Myocyte (in vitro differentiated cells): Measurements from ENCODE around the gene FAM120A. TPM values are rescaled to one million over a fixed set of nuclear protein-coding genes. Genes with fewer than 3 reads are reported as not detected.

Experiments
- DNase-seq: peaks from one replicate; pipeline ENCODE4 v3.0.0-alpha.2; 2012; ENCODE audit warnings: low read depth
- total RNA-seq: library from RNA; depleted of rRNA; stranded (reverse); fragments of >200 nt; gene quantifications from 2 replicates; pipeline ENCODE4 v1.2.3, GENCODE V29; 2014

Gene FAM120A
- total RNA-seq, 1 donor from 2014 or later = 93.3 TPM

GRCh38 chr9:93576258-93577077 is 125.0 kb downstream of the FAM120A start, which contains the start of gene PHF2:
TSS of gene PHF2 (plus strand) at chr9:93576584. CDS start at chr9:93576774, 190 bp downstream.
- peak; percentile 35 for DNase-seq

GRCh38 chr9:93577078-93577974 is 125.8 kb downstream of the FAM120A start:
- DNase-seq = no peak

- no peak for DNase-seq
These were observed 126.6 kb downstream of the FAM120A start for GRCh38 chr9:93577975-93578682.

GRCh38 chr9:93578844-93579243 is 127.4 kb downstream of the FAM120A start:
- no peak for DNase-seq

- DNase-seq = no peak
These were observed 128.4 kb downstream of the FAM120A start for GRCh38 chr9:93579711-93580516.

- DNase-seq = no peak
These were observed 129.3 kb downstream of the FAM120A start for GRCh38 chr9:93580654-93581380.

- DNase-seq = no peak
These were observed 130.6 kb downstream of the FAM120A start for GRCh38 chr9:93582115-93582514.

- DNase-seq = peak; percentile 48
These were observed 131.1 kb downstream of the FAM120A start for GRCh38 chr9:93582550-93582949.

GRCh38 chr9:93585259-93585658 is 133.8 kb downstream of the FAM120A start:
- no peak for DNase-seq

- DNase-seq = no peak
These were observed 134.2 kb downstream of the FAM120A start for GRCh38 chr9:93585695-93586094.

- no peak for DNase-seq
These were observed 135.0 kb downstream of the FAM120A start for GRCh38 chr9:93586290-93587057.

- DNase-seq = no peak
These were observed 135.8 kb downstream of the FAM120A start for GRCh38 chr9:93587284-93587650.

- DNase-seq = no peak
These were observed 136.3 kb downstream of the FAM120A start for GRCh38 chr9:93587651-93588347.

- no peak for DNase-seq
These were observed 137.4 kb downstream of the FAM120A start for GRCh38 chr9:93588641-93589609.

GRCh38 chr9:93589688-93590087 is 138.2 kb downstream of the FAM120A start:
- DNase-seq = peak; percentile 43

GRCh38 chr9:93590609-93591234 is 139.2 kb downstream of the FAM120A start:
- DNase-seq = no peak
